ENCODE results near the gene PROX2.
A peak's percentile ranks its signal among the peaks of the same experiment; 100 is the strongest.

The PROX2 gene

GRCh38 chr14:74879427-74880182 lies 3.7 kb upstream of the PROX2 start:
- no peak for DNase-seq

- no peak for DNase-seq
Measured at GRCh38 chr14:74875204-74875603, 741 bp downstream of the PROX2 start.

GRCh38 chr14:74871819-74872218 lies 4.1 kb downstream of the PROX2 start:
- no peak for DNase-seq

- no peak for DNase-seq
Measured at GRCh38 chr14:74868739-74869138, 7.2 kb downstream of the PROX2 start.

- DNase-seq: peak; percentile 58 to 67
Measured at GRCh38 chr14:74867673-74868072, 8.3 kb downstream of the PROX2 start.

- DNase-seq: no peak
Measured at GRCh38 chr14:74866708-74867389, 9.1 kb downstream of the PROX2 start.

GRCh38 chr14:74865156-74865555 lies 10.8 kb downstream of the PROX2 start:
- no peak for DNase-seq

DNA sequence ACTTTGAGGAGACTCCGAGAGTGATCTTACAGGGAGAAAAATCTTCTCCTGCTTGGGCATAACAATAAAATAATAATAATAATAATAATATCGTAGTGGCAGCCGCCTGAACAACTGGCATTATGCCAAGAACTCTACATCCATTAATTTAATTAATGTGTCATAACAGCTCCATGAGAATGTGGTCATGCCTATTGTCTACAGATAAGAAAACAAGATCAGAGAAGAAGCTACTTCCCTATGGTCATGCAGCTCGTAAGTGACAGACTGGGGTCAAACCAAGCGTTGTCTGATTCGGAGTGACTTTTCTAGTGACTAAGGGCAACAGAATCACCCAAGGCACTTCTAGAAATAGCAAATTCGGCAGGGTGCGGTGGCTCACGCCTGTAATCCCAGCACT lies 11.7 kb downstream of the PROX2 start:
- DNase-seq: no peak

DNA sequence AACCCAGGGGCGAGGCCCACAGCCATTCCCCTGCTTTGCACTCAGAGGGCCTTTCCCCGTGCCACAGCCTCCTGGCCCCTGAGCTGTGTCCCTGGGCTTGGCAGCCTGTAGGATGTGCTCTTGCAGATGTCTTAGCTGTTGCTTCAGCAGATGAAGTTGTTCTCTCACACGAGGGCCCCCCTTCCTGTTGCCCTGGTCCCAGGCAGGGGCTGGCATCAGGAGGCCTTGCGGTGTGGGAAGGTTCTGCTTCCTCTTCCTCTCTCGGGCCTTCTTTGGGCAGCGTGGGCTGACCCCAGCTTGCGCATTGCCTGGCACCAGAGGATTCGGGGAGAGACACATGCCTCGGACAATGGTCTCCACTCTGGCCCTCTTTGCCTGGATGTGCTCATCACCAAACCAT lies 12.7 kb downstream of the PROX2 start:
- no peak for DNase-seq

GRCh38 chr14:74861734-74862090 lies 14.2 kb downstream of the PROX2 start:
- DNase-seq: no peak

GRCh38 chr14:74860899-74861733 lies 14.8 kb downstream of the PROX2 start:
- DNase-seq: peak; percentile 97 to 98

GRCh38 chr14:74859757-74860552 lies 16.0 kb downstream of the PROX2 start:
- no peak for DNase-seq

- no peak for DNase-seq
Measured at GRCh38 chr14:74858022-74858421, 17.9 kb downstream of the PROX2 start.

GRCh38 chr14:74856366-74856765 lies 19.6 kb downstream of the PROX2 start:
- DNase-seq: no peak

GRCh38 chr14:74855945-74856344 lies 20.0 kb downstream of the PROX2 start:
- no peak for DNase-seq

DNA sequence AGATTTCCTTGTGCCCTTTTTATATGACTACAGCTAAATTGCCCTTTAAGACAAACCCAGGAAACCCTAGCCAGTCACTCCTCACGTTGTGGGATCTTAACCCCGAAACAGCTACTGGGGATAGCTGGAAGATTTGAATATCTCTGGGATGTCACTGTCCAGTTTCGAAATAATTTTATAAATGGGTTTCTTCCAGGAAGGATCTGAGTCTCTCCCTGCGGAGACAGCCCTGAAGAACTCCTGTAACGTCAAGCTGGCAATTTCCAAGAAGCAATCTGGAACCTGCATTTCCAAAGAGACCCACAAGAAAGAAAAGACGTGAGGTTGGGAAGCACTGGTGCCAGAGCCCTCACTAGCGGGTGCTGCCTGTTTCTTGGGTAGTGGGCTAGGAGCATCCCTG lies 20.9 kb downstream of the PROX2 start:
- DNase-seq: no peak

DNA sequence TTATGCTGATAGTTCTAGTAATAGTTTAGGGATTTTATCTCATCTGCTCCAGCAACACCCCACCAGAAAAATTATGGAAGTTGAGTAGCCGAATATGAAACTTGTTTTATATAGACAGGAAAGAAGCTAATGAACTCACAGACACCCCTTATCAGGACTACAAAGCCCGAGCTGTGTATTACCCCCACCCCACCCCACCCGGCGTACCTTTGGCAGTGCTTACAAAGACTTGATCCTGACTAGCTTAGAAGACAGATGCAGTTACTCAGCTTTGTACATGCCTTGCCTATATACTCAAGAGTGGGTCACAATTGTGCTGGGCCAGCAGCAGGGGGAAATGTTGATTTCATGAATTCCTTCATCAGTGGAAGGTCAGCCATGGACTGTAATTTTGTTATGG lies 22.4 kb downstream of the PROX2 start:
- no peak for DNase-seq

- DNase-seq: no peak
Measured at GRCh38 chr14:74852922-74853530, 22.9 kb downstream of the PROX2 start.

DNA sequence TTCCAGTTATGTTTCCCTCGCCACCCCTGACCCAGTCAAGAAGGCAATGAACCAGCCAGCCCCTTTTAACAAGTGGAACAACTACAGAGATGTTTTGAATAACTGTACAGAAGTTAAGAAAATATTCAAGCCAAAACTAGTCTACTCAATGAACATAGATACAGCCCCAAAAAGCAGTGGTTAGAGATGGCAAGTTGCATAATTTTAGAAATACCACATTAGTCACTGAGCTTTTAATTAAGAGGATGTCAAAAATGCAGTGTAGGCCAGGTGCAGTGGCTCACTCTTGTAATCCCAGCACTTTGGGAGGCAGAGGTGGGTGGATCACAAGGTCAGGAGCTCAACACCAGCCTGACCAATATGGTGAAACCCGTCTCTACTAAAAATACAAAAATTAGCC lies 27.2 kb downstream of the PROX2 start:
- no peak for DNase-seq

DNA sequence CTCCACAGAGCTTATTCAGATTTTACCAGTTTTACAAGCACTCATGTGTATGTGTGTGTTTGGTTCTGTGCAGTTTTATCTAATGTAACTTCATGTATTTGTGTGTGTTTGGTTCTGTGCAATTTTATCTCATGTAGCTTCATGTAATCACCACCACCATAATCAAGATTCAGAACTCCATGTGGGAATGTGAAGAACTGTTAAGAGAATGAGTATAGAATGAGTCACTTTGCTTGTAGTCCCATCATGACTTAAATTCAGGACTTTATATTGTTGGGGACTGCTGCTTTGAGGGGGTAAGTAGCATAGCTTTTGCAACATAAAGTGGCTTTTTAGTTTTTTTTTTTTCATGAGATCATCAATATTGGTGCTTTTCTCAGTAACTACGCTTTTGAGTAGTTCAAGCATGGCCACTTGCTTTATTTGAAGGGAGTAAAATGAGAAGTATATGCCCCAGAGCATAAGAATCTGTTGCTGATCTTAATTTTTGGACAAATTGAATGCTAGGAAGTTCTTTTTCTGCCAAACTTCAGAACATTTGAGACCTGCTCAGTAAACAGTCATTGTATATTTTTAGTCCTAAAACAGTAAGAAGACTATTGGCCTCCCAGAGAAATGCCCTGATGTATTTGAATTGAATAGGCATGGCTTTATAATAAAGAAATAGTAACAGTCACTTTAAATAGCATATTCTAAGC lies 28.8 kb downstream of the PROX2 start:
- DNase-seq: no peak

DNA sequence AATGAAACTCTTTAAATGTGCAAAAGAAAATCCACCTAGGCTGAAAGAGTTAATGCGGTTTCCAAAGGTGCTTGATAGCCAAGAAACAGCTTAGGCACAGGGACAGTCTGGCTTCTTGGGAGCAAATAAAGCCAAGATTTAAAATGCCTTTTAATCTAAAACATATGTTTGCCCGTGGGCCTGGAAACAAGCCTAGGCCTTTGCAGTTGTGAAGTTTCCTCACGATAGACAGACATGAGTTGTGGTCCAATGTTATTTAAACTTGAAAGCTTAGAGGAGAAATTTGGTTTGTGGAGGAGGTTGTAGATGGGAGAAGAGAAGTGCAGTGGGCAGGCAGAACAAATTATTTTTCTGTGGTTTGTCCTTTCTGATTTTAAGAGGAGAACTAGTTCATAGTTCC lies 29.8 kb downstream of the PROX2 start:
- DNase-seq: no peak

GRCh38 chr14:74843653-74844052 lies 32.3 kb downstream of the PROX2 start:
- DNase-seq: no peak
